GM12891 (cell line): ENCODE results near the gene SLC37A1.

ENCODE experiments used
- PAX5 ChIP-seq: IDR thresholded peaks from 2 replicates; pipeline ENCODE4 v1.6.1; 2011; ENCODE audit warnings: low read length, moderate library complexity, mild to moderate bottlenecking; ENCODE audit not compliant: insufficient read depth, severe bottlenecking
- POLR2A ChIP-seq: IDR thresholded peaks from 2 replicates; pipeline ENCODE4 v1.6.1; 2011; ENCODE audit warnings: low read depth, low read length, control low read depth
- POLR2AphosphoS5 ChIP-seq: IDR thresholded peaks from 2 replicates; pipeline ENCODE4 v1.6.1; 2011; ENCODE audit warnings: low read depth, low read length, control low read depth
- POU2F2 ChIP-seq: IDR thresholded peaks from 2 replicates; pipeline ENCODE4 v1.6.1; 2011; ENCODE audit warnings: low read depth, mild to moderate bottlenecking, control low read depth, low read length, moderate library complexity
- SPI1 ChIP-seq: IDR thresholded peaks from 2 replicates; pipeline ENCODE4 v1.6.1; 2011; ENCODE audit warnings: low read depth, low read length, control low read depth
- TAF1 ChIP-seq: IDR thresholded peaks from 2 replicates; pipeline ENCODE4 v1.6.1; 2011; ENCODE audit warnings: low read depth, low read length, control low read depth

- TF ChIP-seq TAF1 (no peak), POLR2A (no peak), POLR2AphosphoS5 (no peak), SPI1 (no peak), POU2F2 (no peak), PAX5 (no peak)
Measured at GRCh38 chr21:42467140-42467983, 46.3 kb upstream of the SLC37A1 start.
